ENCODE measurements around the gene FERMT2. TPM values are rescaled to one million over a fixed set of nuclear protein-coding genes. Genes with fewer than 3 reads are reported as not detected.

Gene FERMT2
- total RNA-seq, 1 donor from 2014 or later: 188 TPM

DNA sequence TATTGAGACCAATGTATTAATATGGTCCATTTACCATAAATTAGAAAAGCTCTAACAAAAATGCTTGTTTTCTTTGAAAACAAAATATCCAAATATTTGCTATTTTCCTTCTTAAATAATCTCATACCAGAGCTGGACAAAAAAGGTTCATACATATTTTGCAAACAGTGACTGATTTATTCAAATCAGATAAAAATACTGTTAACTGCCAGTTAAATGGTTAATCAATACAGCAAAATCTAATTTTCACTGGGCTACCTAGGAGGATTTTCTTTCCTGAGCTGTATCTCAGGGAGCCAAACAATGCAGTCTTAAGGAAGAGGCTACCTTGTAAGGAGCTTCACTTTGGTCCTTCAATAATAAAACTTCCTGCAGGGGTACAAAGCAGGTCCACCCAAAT is 2.0 kb downstream of the FERMT2 start:
- Mint-ChIP-seq H3K27ac (ENCODE audit: unreplicated experiment) (no peak overlapping the region), H3K36me3 (ENCODE audit: low read depth, unreplicated experiment) (peaks cover 23% of the 10 kb centered on the region), H3K4me3 (ENCODE audit: unreplicated experiment) (peak overlapping the region; percentile 97), H3K27me3 (ENCODE audit: unreplicated experiment) (peaks cover 15% of the 10 kb centered on the region), H3K9me3 (ENCODE audit: unreplicated experiment) (no peaks in the 10 kb centered on the region), H3K4me1 (ENCODE audit: unreplicated experiment) (peaks cover 43% of the 10 kb centered on the region)
- TF ChIP-seq, protein P1, sequence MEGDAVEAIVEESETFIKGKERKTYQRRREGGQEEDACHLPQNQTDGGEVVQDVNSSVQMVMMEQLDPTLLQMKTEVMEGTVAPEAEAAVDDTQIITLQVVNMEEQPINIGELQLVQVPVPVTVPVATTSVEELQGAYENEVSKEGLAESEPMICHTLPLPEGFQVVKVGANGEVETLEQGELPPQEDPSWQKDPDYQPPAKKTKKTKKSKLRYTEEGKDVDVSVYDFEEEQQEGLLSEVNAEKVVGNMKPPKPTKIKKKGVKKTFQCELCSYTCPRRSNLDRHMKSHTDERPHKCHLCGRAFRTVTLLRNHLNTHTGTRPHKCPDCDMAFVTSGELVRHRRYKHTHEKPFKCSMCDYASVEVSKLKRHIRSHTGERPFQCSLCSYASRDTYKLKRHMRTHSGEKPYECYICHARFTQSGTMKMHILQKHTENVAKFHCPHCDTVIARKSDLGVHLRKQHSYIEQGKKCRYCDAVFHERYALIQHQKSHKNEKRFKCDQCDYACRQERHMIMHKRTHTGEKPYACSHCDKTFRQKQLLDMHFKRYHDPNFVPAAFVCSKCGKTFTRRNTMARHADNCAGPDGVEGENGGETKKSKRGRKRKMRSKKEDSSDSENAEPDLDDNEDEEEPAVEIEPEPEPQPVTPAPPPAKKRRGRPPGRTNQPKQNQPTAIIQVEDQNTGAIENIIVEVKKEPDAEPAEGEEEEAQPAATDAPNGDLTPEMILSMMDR (IDR thresholded peaks at IDR 0.05; ENCODE audit: unreplicated experiment): no peak
- DNase-seq (ENCODE audit: low spot score): no peak

- no peak overlapping the region for H3K27ac Mint-ChIP-seq (ENCODE audit: unreplicated experiment)
- H3K4me1 Mint-ChIP-seq (ENCODE audit: unreplicated experiment): peaks cover 43% of the 10 kb centered on the region
- H3K9me3 Mint-ChIP-seq (ENCODE audit: unreplicated experiment): no peaks in the 10 kb centered on the region
- H3K4me3 Mint-ChIP-seq (ENCODE audit: unreplicated experiment): peak overlapping the region; percentile 13
- TF ChIP-seq, protein P1 (IDR thresholded peaks at IDR 0.05; ENCODE audit: unreplicated experiment): no peak
- no peak for DNase-seq (ENCODE audit: low spot score)
- H3K36me3 Mint-ChIP-seq (ENCODE audit: low read depth, unreplicated experiment): peaks cover 23% of the 10 kb centered on the region
- H3K27me3 Mint-ChIP-seq (ENCODE audit: unreplicated experiment): peaks cover 18% of the 10 kb centered on the region
Observed at GRCh38 chr14:52948039-52948438, 2.8 kb downstream of the FERMT2 start.

DNA sequence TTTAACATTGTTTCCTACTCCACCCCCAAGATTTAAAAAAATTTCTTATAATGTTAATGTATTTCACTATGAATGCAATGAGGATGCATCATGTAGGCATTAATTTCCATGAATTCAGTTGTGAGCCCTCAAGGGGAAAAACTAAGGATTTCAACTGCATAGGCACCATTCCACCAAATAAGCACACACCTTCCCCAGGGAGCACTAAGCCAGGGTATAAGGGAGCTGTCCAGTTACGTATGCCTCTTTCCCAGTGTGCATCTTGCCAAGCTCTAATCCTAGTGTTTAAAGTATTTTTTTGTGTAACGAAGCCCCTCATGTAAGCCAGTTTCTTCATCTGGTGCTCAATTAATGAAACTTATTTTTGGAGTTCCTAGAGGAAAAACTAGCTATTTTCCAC is 6.6 kb downstream of the FERMT2 start:
- no peak for DNase-seq (ENCODE audit: low spot score)
- no peak overlapping the region for H3K4me3 Mint-ChIP-seq (ENCODE audit: unreplicated experiment)
- no peak overlapping the region for H3K27ac Mint-ChIP-seq (ENCODE audit: unreplicated experiment)
- no peaks in the 10 kb centered on the region for H3K9me3 Mint-ChIP-seq (ENCODE audit: unreplicated experiment)
- peaks cover 19% of the 10 kb centered on the region for H3K4me1 Mint-ChIP-seq (ENCODE audit: unreplicated experiment)
- H3K27me3 Mint-ChIP-seq (ENCODE audit: unreplicated experiment): peaks cover 3% of the 10 kb centered on the region
- TF ChIP-seq, protein P1 (IDR thresholded peaks at IDR 0.05; ENCODE audit: unreplicated experiment): no peak
- peaks cover 13% of the 10 kb centered on the region for H3K36me3 Mint-ChIP-seq (ENCODE audit: low read depth, unreplicated experiment)

GRCh38 chr14:52939427-52939826 is 11.4 kb downstream of the FERMT2 start:
- peaks cover 21% of the 10 kb centered on the region for H3K4me1 Mint-ChIP-seq (ENCODE audit: unreplicated experiment)
- DNase-seq (ENCODE audit: low spot score): no peak
- H3K36me3 Mint-ChIP-seq (ENCODE audit: low read depth, unreplicated experiment): peaks cover 7% of the 10 kb centered on the region
- no peak overlapping the region for H3K27ac Mint-ChIP-seq (ENCODE audit: unreplicated experiment)
- peaks cover 3% of the 10 kb centered on the region for H3K27me3 Mint-ChIP-seq (ENCODE audit: unreplicated experiment)
- no peaks in the 10 kb centered on the region for H3K9me3 Mint-ChIP-seq (ENCODE audit: unreplicated experiment)
- TF ChIP-seq, protein P1 (IDR thresholded peaks at IDR 0.05; ENCODE audit: unreplicated experiment): no peak
- peak overlapping the region; percentile 12 for H3K4me3 Mint-ChIP-seq (ENCODE audit: unreplicated experiment)

- DNase-seq (ENCODE audit: low spot score): no peak
- no peaks in the 10 kb centered on the region for H3K9me3 Mint-ChIP-seq (ENCODE audit: unreplicated experiment)
- H3K27me3 Mint-ChIP-seq (ENCODE audit: unreplicated experiment): no peaks in the 10 kb centered on the region
- no peak overlapping the region for H3K4me3 Mint-ChIP-seq (ENCODE audit: unreplicated experiment)
- TF ChIP-seq, protein P1 (IDR thresholded peaks at IDR 0.05; ENCODE audit: unreplicated experiment): no peak
- H3K27ac Mint-ChIP-seq (ENCODE audit: unreplicated experiment): no peak overlapping the region
- H3K36me3 Mint-ChIP-seq (ENCODE audit: low read depth, unreplicated experiment): peaks cover 3% of the 10 kb centered on the region
- H3K4me1 Mint-ChIP-seq (ENCODE audit: unreplicated experiment): peaks cover 21% of the 10 kb centered on the region
Observed at GRCh38 chr14:52937869-52938268, 13.0 kb downstream of the FERMT2 start.

Data from endothelial cell (in vitro differentiated cells).